T-helper 2 cell (primary cell): Measurements from ENCODE around the gene SF3B3.
"Not testable (repeated sequence)": the region's sequence is repeated elsewhere in the genome, so short reads cannot be mapped to it uniquely, and the experiment has no call there.

Experiments
- DNase-seq, 5 experiments: peaks; one replicate each; pipeline versions ENCODE4 v3.0.0 to v3.0.0-alpha.2; 2012 to 2022

Gene SF3B3

GRCh38 chr16:70590722-70591415 lies 67.3 kb downstream of the SF3B3 start:
- no peak for DNase-seq

- DNase-seq, result no peak
Observed at GRCh38 chr16:70591615-70592014, 68.0 kb downstream of the SF3B3 start.

GRCh38 chr16:70592106-70592571 lies 68.5 kb downstream of the SF3B3 start:
- DNase-seq, result no peak

GRCh38 chr16:70593544-70593943 lies 69.9 kb downstream of the SF3B3 start:
- DNase-seq, result no peak

GRCh38 chr16:70594569-70594968 lies 71.0 kb downstream of the SF3B3 start:
- no peak for DNase-seq

- DNase-seq, result no peak
Observed at GRCh38 chr16:70597135-70597835, 73.7 kb downstream of the SF3B3 start.

GRCh38 chr16:70598937-70599503 lies 75.4 kb downstream of the SF3B3 start:
- no peak for DNase-seq

GRCh38 chr16:70600730-70601129 lies 77.1 kb downstream of the SF3B3 start:
- no peak for DNase-seq

- DNase-seq, result no peak
Observed at GRCh38 chr16:70601576-70602575, 78.3 kb downstream of the SF3B3 start.

- no peak for DNase-seq
Observed at GRCh38 chr16:70602831-70603230, 79.2 kb downstream of the SF3B3 start.

GRCh38 chr16:70604407-70605282 lies 81.0 kb downstream of the SF3B3 start:
- no peak for DNase-seq

- DNase-seq, result no peak
Observed at GRCh38 chr16:70605283-70605657, 81.7 kb downstream of the SF3B3 start.

GRCh38 chr16:70608521-70608920 lies 84.9 kb downstream of the SF3B3 start:
- no peak for DNase-seq

- DNase-seq, result no peak
Observed at GRCh38 chr16:70610273-70611223, 86.9 kb downstream of the SF3B3 start.

GRCh38 chr16:70611224-70611598 lies 87.6 kb downstream of the SF3B3 start:
- no peak for DNase-seq

- no peak for DNase-seq
Observed at GRCh38 chr16:70611785-70612303, 88.2 kb downstream of the SF3B3 start.

- no peak for DNase-seq
Observed at GRCh38 chr16:70612931-70613330, 89.3 kb downstream of the SF3B3 start.

- DNase-seq, result no peak
Observed at GRCh38 chr16:70614208-70614951, 90.8 kb downstream of the SF3B3 start.

- DNase-seq, result no peak
Observed at GRCh38 chr16:70615945-70616344, 92.3 kb downstream of the SF3B3 start.

- DNase-seq, result not testable (repeated sequence)
Observed at GRCh38 chr16:70621864-70622263, 98.2 kb downstream of the SF3B3 start.
